T-cell (primary cell): Measurements from ENCODE around the gene ERO1A. TPM values are rescaled to one million over a fixed set of nuclear protein-coding genes. Genes with fewer than 3 reads are reported as not detected.

Experiments
- ATAC-seq, 4 experiments: fragments of 200-7000 bp in 3 of 4; fragments of 150-1000 bp in 1 of 4; cut with Tn5 transposase; replicated peaks in 1 of 4; 1 replicate in 3 of 4; 2 replicates in 1 of 4; pipeline ENCODE4 v1.10.0; 2021; ENCODE audit warnings: moderate library complexity in 3 of 4, mild to moderate bottlenecking in 2 of 4, moderate number of reproducible peaks in 1 of 4
- CTCF ChIA-PET, 2 donors: fragments of 300-600 bp; sonication (Branson Sonifier 250); formaldehyde crosslinking; loops; one replicate each; lab custom pipeline; 2022; ENCODE audit warnings: antibody characterized with exemption in 2 of 2; lab: Charles Lee
- POLR2A ChIA-PET, 2 donors: fragments of 300-600 bp; sonication (Branson Sonifier 250); formaldehyde crosslinking; loops; one replicate each; lab custom pipeline; 2022; ENCODE audit warnings: antibody characterized with exemption in 2 of 2; lab: Charles Lee
- DNase-seq, 35 experiments: peaks; one replicate each; pipeline versions ENCODE4 v3.0.0 to v3.0.0-alpha.2; 2013 to 2023
- H3K27ac ChIP-seq: one replicate; pipeline ENCODE4 v1.5.1; 2013; ENCODE audit warnings: low read length
- H3K27me3 ChIP-seq, 2 experiments: replicated peaks in 1 of 2; 1 replicate in 1 of 2; 2 replicates in 1 of 2; pipeline versions ENCODE4 v1.6.1 to v1.7.0; 2013; ENCODE audit warnings: low read length in 1 of 2, mixed read lengths in 1 of 2; ENCODE audit not compliant: control insufficient read depth in 2 of 2, insufficient read depth in 2 of 2; ENCODE audit errors: extremely low read depth in 1 of 2
- H3K36me3 ChIP-seq, 2 donors: 1 replicate in 1 of 2; 2 replicates in 1 of 2; pipeline versions ENCODE4 v1.6.1 to v1.7.0; 2013; ENCODE audit warnings: low read length in 1 of 2; ENCODE audit not compliant: control insufficient read depth in 2 of 2, insufficient read depth in 1 of 2; ENCODE audit errors: extremely low read depth in 1 of 2
- H3K4me1 ChIP-seq, 2 experiments: 1 replicate in 1 of 2; 2 replicates in 1 of 2; pipeline versions ENCODE4 v1.6.1 to v1.7.0; 2013; ENCODE audit warnings: low read length in 2 of 2, mixed read lengths in 1 of 2; ENCODE audit not compliant: insufficient read depth in 2 of 2, control insufficient read depth in 1 of 2; ENCODE audit errors: extremely low read depth in 1 of 2
- H3K4me3 ChIP-seq, 2 donors: 1 replicate in 1 of 2; 2 replicates in 1 of 2; pipeline versions ENCODE4 v1.5.1 to v1.7.0; 2013; ENCODE audit warnings: mild to moderate bottlenecking in 2 of 2, low read length in 1 of 2, moderate library complexity in 1 of 2; ENCODE audit not compliant: control insufficient read depth in 1 of 2; ENCODE audit errors: extremely low read depth in 1 of 2
- H3K9me3 ChIP-seq: 2 replicates; pipeline ENCODE4 v1.7.0; 2013
- H3K27ac Mint-ChIP-seq, 2 donors: one replicate each; pipeline ENCODE4 v1.8.0; 2020 to 2021; ENCODE audit warnings: mild to moderate bottlenecking in 2 of 2, mixed read lengths in 2 of 2
- H3K27me3 Mint-ChIP-seq, 2 donors: one replicate each; pipeline ENCODE4 v1.8.0; 2021 to 2022; ENCODE audit warnings: mixed read lengths in 2 of 2
- H3K36me3 Mint-ChIP-seq: one replicate; pipeline ENCODE4 v1.8.0; 2021; ENCODE audit warnings: mixed read lengths
- H3K4me1 Mint-ChIP-seq, 3 donors: one replicate each; pipeline ENCODE4 v1.8.0; 2020 to 2022; ENCODE audit warnings: mixed read lengths in 3 of 3, mild to moderate bottlenecking in 1 of 3
- H3K4me3 Mint-ChIP-seq, 3 donors: one replicate each; pipeline ENCODE4 v1.8.0; 2020 to 2022; ENCODE audit warnings: mild to moderate bottlenecking in 3 of 3, mixed read lengths in 3 of 3, moderate library complexity in 3 of 3
- H3K9me3 Mint-ChIP-seq, 3 donors: one replicate each; pipeline ENCODE4 v1.8.0; 2020 to 2022; ENCODE audit warnings: mixed read lengths in 3 of 3
- WGBS: methylation state at CpG from one replicate; pipeline ENCODE4 v1.1.5; 2013; ENCODE audit warnings: missing lambda C conversion rate; ENCODE audit not compliant: insufficient coverage; 5-methylcytosine and 5-hydroxymethylcytosine counted together
- total RNA-seq, 35 experiments: library from RNA in 6 of 35; stranded (reverse) in 6 of 35; fragments of 120-200 nt in 1 of 35; gene quantifications; one replicate each; pipeline versions ENCODE4 v1.2.1 to v1.2.4 and lab custom pipeline; 2013 to 2026

The ERO1A gene
- total RNA-seq, 5 donors from 2014 or later (not counting 1 experiment from before 2014, with no cell fraction given), result 62.7 to 97.3 (median 91.3) TPM

DNA sequence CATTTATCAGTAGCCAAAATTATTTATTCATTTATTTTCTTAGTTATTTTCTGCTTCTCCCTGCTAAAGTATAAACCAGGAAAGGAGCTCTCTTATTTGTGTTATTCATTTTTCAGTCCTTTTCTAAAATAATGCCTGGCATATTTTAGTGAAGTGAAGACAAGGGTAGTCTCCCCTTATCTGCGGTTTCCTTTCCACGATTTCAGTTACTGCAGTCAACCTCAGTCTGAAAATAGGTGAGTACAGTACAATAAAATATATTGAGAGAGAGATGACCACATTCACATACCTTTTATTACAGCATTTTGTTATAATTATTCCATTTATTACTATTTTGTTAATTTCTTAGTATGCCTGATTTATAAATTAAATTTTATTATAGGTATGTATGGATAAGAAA lies 85.2 kb downstream of the ERO1A start:
- Mint-ChIP-seq H3K9me3 (peaks cover 0 to 7% (median 1%) of the 10 kb centered on the region in 3 donors), H3K36me3 (no peaks in the 10 kb centered on the region), H3K27ac (no peak overlapping the region), H3K4me3 (no peak overlapping the region), H3K4me1 (no peaks in the 10 kb centered on the region), H3K27me3 (peaks cover 0 to 12% of the 10 kb centered on the region in 2 donors)
- ATAC-seq, result no peak
- POLR2A ChIA-PET, result no interaction called here
- no peaks in the 10 kb centered on the region for H3K4me1 ChIP-seq
- DNase-seq, result no peak
- H3K4me3 ChIP-seq, result no peak overlapping the region
- no CpG with 5 or more reads among the region's 2 CpGs for WGBS
- CTCF ChIA-PET, result no interaction called here
- no peak overlapping the region for H3K27ac ChIP-seq
- H3K27me3 ChIP-seq, result peaks cover 0 to 5% of the 10 kb centered on the region in 2 experiments
- H3K9me3 ChIP-seq, result no peaks in the 10 kb centered on the region
- H3K36me3 ChIP-seq, result no peaks in the 10 kb centered on the region

DNA sequence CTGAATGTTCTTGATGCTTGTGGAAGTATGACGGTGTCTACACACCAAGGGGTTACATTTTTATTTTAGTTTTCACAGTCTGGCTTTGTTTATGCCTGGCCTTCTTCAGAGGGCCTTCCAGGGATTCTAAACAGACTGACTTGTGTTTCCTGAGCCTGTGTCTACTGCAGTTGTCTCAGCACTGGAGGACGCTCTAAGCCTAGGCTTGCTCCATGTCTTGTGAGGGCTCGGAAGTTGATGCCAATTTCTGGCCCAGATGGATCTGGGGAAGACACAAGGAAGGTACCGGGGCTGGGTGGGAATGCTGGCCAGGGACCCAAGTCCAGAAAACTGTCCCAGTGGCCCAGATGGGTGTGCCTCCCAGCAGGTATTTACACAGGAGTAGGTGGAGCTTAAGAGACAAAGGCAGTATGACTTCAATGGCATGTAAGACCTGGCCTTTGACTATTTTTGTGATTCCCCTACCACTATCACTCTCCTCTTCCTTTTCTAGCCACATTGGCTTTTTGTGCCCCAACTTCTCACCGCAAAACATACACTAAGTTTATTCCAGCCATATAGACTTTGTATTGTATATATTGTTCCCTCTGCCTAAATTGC lies 85.8 kb downstream of the ERO1A start:
- H3K36me3 ChIP-seq, result no peaks in the 10 kb centered on the region
- H3K4me3 Mint-ChIP-seq, result no peak overlapping the region
- peaks cover 0 to 8% of the 10 kb centered on the region in 2 donors for H3K27me3 Mint-ChIP-seq
- ChIA-PET CTCF (no interaction called here), POLR2A (no interaction called here)
- peaks cover 0 to 5% of the 10 kb centered on the region in 2 experiments for H3K27me3 ChIP-seq
- H3K4me1 Mint-ChIP-seq, result no peaks in the 10 kb centered on the region
- H3K36me3 Mint-ChIP-seq, result no peaks in the 10 kb centered on the region
- H3K27ac Mint-ChIP-seq, result no peak overlapping the region
- H3K4me1 ChIP-seq, result no peaks in the 10 kb centered on the region
- no peak for DNase-seq
- H3K9me3 ChIP-seq, result no peaks in the 10 kb centered on the region
- H3K4me3 ChIP-seq, result no peak overlapping the region
- no peak overlapping the region for H3K27ac ChIP-seq
- WGBS, result 92% methylated on average over 3 of the region's 5 CpGs
- peaks cover 0 to 13% (median 5%) of the 10 kb centered on the region in 3 donors for H3K9me3 Mint-ChIP-seq
- ATAC-seq, result no peak

DNA sequence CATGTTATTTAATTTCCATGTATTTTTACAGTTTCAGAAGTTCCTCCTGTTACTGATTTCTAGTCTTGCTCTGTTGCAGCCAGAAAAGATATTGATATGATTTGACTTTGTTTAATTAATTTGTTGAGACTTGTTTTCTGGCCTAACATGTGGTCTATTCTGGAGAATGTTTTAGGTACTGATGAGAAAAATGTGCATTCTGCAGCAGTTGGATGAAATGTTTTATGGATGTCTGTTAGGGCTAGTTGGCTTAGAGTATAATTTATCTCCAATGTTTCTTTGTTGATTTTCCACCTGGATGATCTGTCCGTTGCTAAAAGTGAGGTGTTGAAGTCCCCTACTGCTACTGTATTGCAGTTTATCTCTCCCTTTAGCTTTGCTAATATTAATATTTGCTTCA lies 88.3 kb downstream of the ERO1A start:
- no peak overlapping the region for H3K4me3 Mint-ChIP-seq
- peaks cover 0 to 5% of the 10 kb centered on the region in 2 donors for H3K27me3 Mint-ChIP-seq
- ChIA-PET POLR2A (no interaction called here), CTCF (no interaction called here)
- Histone ChIP-seq H3K36me3 (no peaks in the 10 kb centered on the region), H3K4me3 (no peak overlapping the region), H3K4me1 (no peaks in the 10 kb centered on the region), H3K27ac (no peak overlapping the region), H3K27me3 (no peaks in the 10 kb centered on the region), H3K9me3 (no peaks in the 10 kb centered on the region)
- ATAC-seq (no peak), DNase-seq (no peak)
- WGBS, result no CpG with 5 or more reads among the region's 1 CpG
- H3K9me3 Mint-ChIP-seq, result peaks cover 5 to 18% (median 8%) of the 10 kb centered on the region in 3 donors
- H3K4me1 Mint-ChIP-seq, result peaks cover 0 to 3% (median 3%) of the 10 kb centered on the region in 3 donors
- no peak overlapping the region for H3K27ac Mint-ChIP-seq
- H3K36me3 Mint-ChIP-seq, result no peaks in the 10 kb centered on the region

GRCh38 chr14:52602131-52602530 lies 93.2 kb downstream of the ERO1A start:
- no peaks in the 10 kb centered on the region for H3K27me3 Mint-ChIP-seq
- Histone ChIP-seq H3K4me1 (no peaks in the 10 kb centered on the region), H3K4me3 (no peak overlapping the region), H3K36me3 (no peaks in the 10 kb centered on the region), H3K27me3 (no peaks in the 10 kb centered on the region), H3K9me3 (no peaks in the 10 kb centered on the region), H3K27ac (no peak overlapping the region)
- H3K27ac Mint-ChIP-seq, result no peak overlapping the region
- peaks cover 5 to 18% (median 8%) of the 10 kb centered on the region in 3 donors for H3K9me3 Mint-ChIP-seq
- CTCF ChIA-PET, result no interaction called here
- H3K36me3 Mint-ChIP-seq, result no peaks in the 10 kb centered on the region
- POLR2A ChIA-PET, result no interaction called here
- peaks cover 0 to 3% (median 3%) of the 10 kb centered on the region in 3 donors for H3K4me1 Mint-ChIP-seq
- no CpG with 5 or more reads among the region's 1 CpG for WGBS
- ATAC-seq, result no peak
- H3K4me3 Mint-ChIP-seq, result no peak overlapping the region
- no peak for DNase-seq

DNA sequence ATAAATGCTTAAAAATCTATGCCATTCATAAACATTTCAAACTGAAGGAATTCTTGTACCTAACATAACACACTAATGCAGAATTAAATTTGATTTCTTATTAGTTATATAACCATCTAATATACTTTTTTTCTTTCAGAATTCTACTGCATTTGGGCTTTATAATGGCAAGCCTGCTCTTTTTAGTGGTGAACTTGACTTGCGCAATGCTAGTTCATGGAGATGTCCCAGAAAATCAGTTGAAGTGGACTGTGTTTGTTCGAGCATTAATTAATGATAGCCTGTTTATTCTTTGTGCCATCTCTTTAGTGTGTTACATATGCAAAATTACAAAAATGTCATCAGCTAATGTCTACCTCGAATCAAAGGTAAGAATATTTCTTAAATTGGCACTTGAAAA lies 95.4 kb downstream of the ERO1A start:
- Histone ChIP-seq H3K27ac (no peak overlapping the region), H3K9me3 (no peaks in the 10 kb centered on the region), H3K36me3 (no peaks in the 10 kb centered on the region), H3K27me3 (peaks cover 0 to 6% of the 10 kb centered on the region in 2 experiments), H3K4me3 (no peak overlapping the region), H3K4me1 (no peaks in the 10 kb centered on the region)
- peaks cover 0 to 1% of the 10 kb centered on the region in 2 donors for H3K27me3 Mint-ChIP-seq
- ATAC-seq (no peak), DNase-seq (no peak)
- H3K27ac Mint-ChIP-seq, result no peak overlapping the region
- CTCF ChIA-PET, result no interaction called here
- no CpG with 5 or more reads among the region's 3 CpGs for WGBS
- no peaks in the 10 kb centered on the region for H3K36me3 Mint-ChIP-seq
- POLR2A ChIA-PET, result no interaction called here
- no peak overlapping the region for H3K4me3 Mint-ChIP-seq
- H3K4me1 Mint-ChIP-seq, result peaks cover 0 to 3% (median 3%) of the 10 kb centered on the region in 3 donors
- peaks cover 8 to 16% (median 8%) of the 10 kb centered on the region in 3 donors for H3K9me3 Mint-ChIP-seq

GRCh38 chr14:52598568-52598967 lies 96.8 kb downstream of the ERO1A start:
- CTCF ChIA-PET, result no interaction called here
- POLR2A ChIA-PET, result no interaction called here
- WGBS, result no CpG with 5 or more reads among the region's 1 CpG

More at GRCh38 chr14:52598568-52598967, 96.8 kb downstream of the ERO1A start:
- no peaks in the 10 kb centered on the region for H3K36me3 ChIP-seq
- Mint-ChIP-seq H3K27ac (no peak overlapping the region), H3K27me3 (peaks cover 0 to 1% of the 10 kb centered on the region in 2 donors), H3K4me1 (peaks cover 0 to 3% (median 3%) of the 10 kb centered on the region in 3 donors), H3K9me3 (peaks cover 5 to 17% (median 12%) of the 10 kb centered on the region in 3 donors), H3K4me3 (no peak overlapping the region), H3K36me3 (peaks cover 12% of the 10 kb centered on the region)
- H3K4me3 ChIP-seq, result no peak overlapping the region
- no peaks in the 10 kb centered on the region for H3K9me3 ChIP-seq
- H3K4me1 ChIP-seq, result no peaks in the 10 kb centered on the region
- H3K27ac ChIP-seq, result no peak overlapping the region
- no peak for ATAC-seq
- DNase-seq, result no peak
- peaks cover 0 to 6% of the 10 kb centered on the region in 2 experiments for H3K27me3 ChIP-seq
